ENCODE results near the gene SMIM21. TPM values are rescaled to one million over a fixed set of nuclear protein-coding genes. Genes with fewer than 3 reads are reported as not detected.

SMIM21 gene
- total RNA-seq, 1 donor from 2014 or later = not detected

- no peaks in the 10 kb centered on the region for H3K36me3 Mint-ChIP-seq (ENCODE audit: low read depth, unreplicated experiment)
- no peak for DNase-seq (ENCODE audit: low spot score)
- no peaks in the 10 kb centered on the region for H3K4me1 Mint-ChIP-seq (ENCODE audit: unreplicated experiment)
- no peak overlapping the region for H3K4me3 Mint-ChIP-seq (ENCODE audit: unreplicated experiment)
- no peak for TF ChIP-seq CTCF (IDR thresholded peaks at IDR 0.05; ENCODE audit: unreplicated experiment)
- H3K27ac Mint-ChIP-seq (ENCODE audit: unreplicated experiment) = no peak overlapping the region
- H3K9me3 Mint-ChIP-seq (ENCODE audit: unreplicated experiment) = no peaks in the 10 kb centered on the region
- peaks cover 5% of the 10 kb centered on the region for H3K27me3 Mint-ChIP-seq (ENCODE audit: unreplicated experiment)
Observed at GRCh38 chr18:75384144-75384543, 43.4 kb downstream of the SMIM21 start.

- TF ChIP-seq CTCF (IDR thresholded peaks at IDR 0.05; ENCODE audit: unreplicated experiment) = no peak
- no peaks in the 10 kb centered on the region for H3K9me3 Mint-ChIP-seq (ENCODE audit: unreplicated experiment)
- DNase-seq (ENCODE audit: low spot score) = no peak
- no peaks in the 10 kb centered on the region for H3K4me1 Mint-ChIP-seq (ENCODE audit: unreplicated experiment)
- peaks cover 3% of the 10 kb centered on the region for H3K27me3 Mint-ChIP-seq (ENCODE audit: unreplicated experiment)
- H3K36me3 Mint-ChIP-seq (ENCODE audit: low read depth, unreplicated experiment) = no peaks in the 10 kb centered on the region
- no peak overlapping the region for H3K27ac Mint-ChIP-seq (ENCODE audit: unreplicated experiment)
- H3K4me3 Mint-ChIP-seq (ENCODE audit: unreplicated experiment) = no peak overlapping the region
Observed at GRCh38 chr18:75378376-75379315, 48.9 kb downstream of the SMIM21 start.

GRCh38 chr18:75377926-75378325 lies 49.6 kb downstream of the SMIM21 start:
- TF ChIP-seq CTCF (IDR thresholded peaks at IDR 0.05; ENCODE audit: unreplicated experiment) = no peak
- Mint-ChIP-seq H3K36me3 (ENCODE audit: low read depth, unreplicated experiment) (no peaks in the 10 kb centered on the region), H3K27me3 (ENCODE audit: unreplicated experiment) (no peaks in the 10 kb centered on the region), H3K9me3 (ENCODE audit: unreplicated experiment) (no peaks in the 10 kb centered on the region), H3K4me3 (ENCODE audit: unreplicated experiment) (no peak overlapping the region), H3K4me1 (ENCODE audit: unreplicated experiment) (no peaks in the 10 kb centered on the region), H3K27ac (ENCODE audit: unreplicated experiment) (no peak overlapping the region)
- DNase-seq (ENCODE audit: low spot score) = no peak

GRCh38 chr18:75377258-75377657 lies 50.2 kb downstream of the SMIM21 start:
- H3K27ac Mint-ChIP-seq (ENCODE audit: unreplicated experiment) = no peak overlapping the region
- no peaks in the 10 kb centered on the region for H3K4me1 Mint-ChIP-seq (ENCODE audit: unreplicated experiment)
- H3K9me3 Mint-ChIP-seq (ENCODE audit: unreplicated experiment) = no peaks in the 10 kb centered on the region
- H3K27me3 Mint-ChIP-seq (ENCODE audit: unreplicated experiment) = no peaks in the 10 kb centered on the region
- H3K36me3 Mint-ChIP-seq (ENCODE audit: low read depth, unreplicated experiment) = no peaks in the 10 kb centered on the region
- no peak for TF ChIP-seq CTCF (IDR thresholded peaks at IDR 0.05; ENCODE audit: unreplicated experiment)
- no peak overlapping the region for H3K4me3 Mint-ChIP-seq (ENCODE audit: unreplicated experiment)
- no peak for DNase-seq (ENCODE audit: low spot score)

- Mint-ChIP-seq H3K27ac (ENCODE audit: unreplicated experiment) (no peak overlapping the region), H3K4me1 (ENCODE audit: unreplicated experiment) (no peaks in the 10 kb centered on the region), H3K4me3 (ENCODE audit: unreplicated experiment) (no peak overlapping the region), H3K27me3 (ENCODE audit: unreplicated experiment) (no peaks in the 10 kb centered on the region), H3K9me3 (ENCODE audit: unreplicated experiment) (no peaks in the 10 kb centered on the region), H3K36me3 (ENCODE audit: low read depth, unreplicated experiment) (peaks cover 1% of the 10 kb centered on the region)
- TF ChIP-seq CTCF (IDR thresholded peaks at IDR 0.05; ENCODE audit: unreplicated experiment) = no peak
- DNase-seq (ENCODE audit: low spot score) = no peak
Observed at GRCh38 chr18:75376004-75376403, 51.5 kb downstream of the SMIM21 start.

Measured in endothelial cell (in vitro differentiated cells).